NB4 (cell line): Measurements from ENCODE around the gene ADGRE3.
"Not testable (repeated sequence)": the region's sequence is repeated elsewhere in the genome, so short reads cannot be mapped to it uniquely, and the experiment has no call there.

Experiments
- DNase-seq: peaks from one replicate; pipeline ENCODE4 v3.0.0; 2010; ENCODE audit warnings: low read depth
- H3K4me3 ChIP-seq: one replicate; pipeline ENCODE4 v1.5.1; 2011; ENCODE audit warnings: mild to moderate bottlenecking, low read depth, low read length, moderate library complexity
- MYC ChIP-seq: IDR thresholded peaks from 2 replicates; pipeline ENCODE4 v1.6.1; 2011; ENCODE audit warnings: low read depth, low read length
- POLR2A ChIP-seq: IDR thresholded peaks from 2 replicates; pipeline ENCODE4 v1.6.1; 2011; ENCODE audit warnings: mild to moderate bottlenecking; ENCODE audit not compliant: insufficient read length; ENCODE audit errors: extremely low read depth
- TF ChIP-seq, protein P1 (sequence below): IDR thresholded peaks from 2 replicates; pipeline ENCODE4 v1.6.1; 2011; ENCODE audit warnings: low read depth, low read length
- TF ChIP-seq, protein P2 (sequence below): IDR thresholded peaks from one replicate; pipeline ENCODE4 v1.5.1; 2012; ENCODE audit warnings: low read depth, low read length

Gene ADGRE3

DNA sequence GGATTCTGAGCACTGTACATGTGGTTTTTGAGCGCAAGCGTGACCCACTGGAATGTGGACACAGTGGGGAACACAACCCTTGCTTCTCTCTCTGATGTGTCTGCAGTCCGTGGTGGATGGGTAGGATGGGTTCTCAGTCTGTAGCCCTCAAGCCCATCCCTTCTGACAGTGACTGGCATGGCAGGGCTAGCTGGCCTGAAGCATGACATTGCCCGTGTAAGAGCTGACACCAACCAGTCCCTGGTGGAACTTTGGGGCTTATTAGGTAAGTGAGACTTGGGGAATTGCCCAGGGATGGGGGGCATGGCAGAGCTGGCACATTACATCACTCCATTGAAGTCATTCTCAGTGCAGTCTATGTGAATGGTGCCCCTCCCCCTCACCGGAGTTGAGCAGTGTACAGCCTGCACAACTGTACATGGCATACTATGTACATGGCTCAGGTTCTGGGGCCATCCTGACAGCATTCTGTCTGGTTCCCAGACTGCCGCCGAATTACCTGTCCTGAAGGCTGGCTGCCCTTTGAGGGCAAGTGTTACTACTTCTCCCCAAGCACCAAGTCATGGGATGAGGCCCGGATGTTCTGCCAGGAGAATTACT lies 75.0 kb downstream of the ADGRE3 start:
- DNase-seq: no peak
- no peak overlapping the region for H3K4me3 ChIP-seq
- TF ChIP-seq MYC: no peak
- TF ChIP-seq POLR2A: no peak
- TF ChIP-seq, protein P1, sequence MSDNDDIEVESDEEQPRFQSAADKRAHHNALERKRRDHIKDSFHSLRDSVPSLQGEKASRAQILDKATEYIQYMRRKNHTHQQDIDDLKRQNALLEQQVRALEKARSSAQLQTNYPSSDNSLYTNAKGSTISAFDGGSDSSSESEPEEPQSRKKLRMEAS: no peak
- TF ChIP-seq, protein P2, sequence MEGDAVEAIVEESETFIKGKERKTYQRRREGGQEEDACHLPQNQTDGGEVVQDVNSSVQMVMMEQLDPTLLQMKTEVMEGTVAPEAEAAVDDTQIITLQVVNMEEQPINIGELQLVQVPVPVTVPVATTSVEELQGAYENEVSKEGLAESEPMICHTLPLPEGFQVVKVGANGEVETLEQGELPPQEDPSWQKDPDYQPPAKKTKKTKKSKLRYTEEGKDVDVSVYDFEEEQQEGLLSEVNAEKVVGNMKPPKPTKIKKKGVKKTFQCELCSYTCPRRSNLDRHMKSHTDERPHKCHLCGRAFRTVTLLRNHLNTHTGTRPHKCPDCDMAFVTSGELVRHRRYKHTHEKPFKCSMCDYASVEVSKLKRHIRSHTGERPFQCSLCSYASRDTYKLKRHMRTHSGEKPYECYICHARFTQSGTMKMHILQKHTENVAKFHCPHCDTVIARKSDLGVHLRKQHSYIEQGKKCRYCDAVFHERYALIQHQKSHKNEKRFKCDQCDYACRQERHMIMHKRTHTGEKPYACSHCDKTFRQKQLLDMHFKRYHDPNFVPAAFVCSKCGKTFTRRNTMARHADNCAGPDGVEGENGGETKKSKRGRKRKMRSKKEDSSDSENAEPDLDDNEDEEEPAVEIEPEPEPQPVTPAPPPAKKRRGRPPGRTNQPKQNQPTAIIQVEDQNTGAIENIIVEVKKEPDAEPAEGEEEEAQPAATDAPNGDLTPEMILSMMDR: no peak

DNA sequence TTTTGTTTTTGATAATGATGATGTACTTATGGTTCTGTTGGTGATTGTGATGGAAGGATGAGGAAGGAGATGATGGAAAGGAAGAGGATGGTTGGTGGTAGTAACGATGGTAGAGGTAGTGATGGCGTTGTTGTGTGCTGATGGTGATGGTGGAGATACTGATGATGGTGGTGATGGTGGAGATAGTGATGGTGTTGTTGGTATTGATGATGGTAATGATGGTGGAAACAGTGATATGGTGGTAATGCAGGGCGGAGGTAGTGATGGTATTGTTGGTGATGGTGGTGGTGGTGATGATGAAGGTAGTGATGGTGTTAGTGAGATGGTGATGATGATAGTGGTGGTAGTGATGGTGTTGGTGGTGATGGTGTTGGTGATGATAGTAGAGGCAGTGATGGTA lies 79.1 kb downstream of the ADGRE3 start:
- TF ChIP-seq, protein P1: no peak
- TF ChIP-seq POLR2A (no peak), MYC (no peak)
- TF ChIP-seq, protein P2: no peak

DNA sequence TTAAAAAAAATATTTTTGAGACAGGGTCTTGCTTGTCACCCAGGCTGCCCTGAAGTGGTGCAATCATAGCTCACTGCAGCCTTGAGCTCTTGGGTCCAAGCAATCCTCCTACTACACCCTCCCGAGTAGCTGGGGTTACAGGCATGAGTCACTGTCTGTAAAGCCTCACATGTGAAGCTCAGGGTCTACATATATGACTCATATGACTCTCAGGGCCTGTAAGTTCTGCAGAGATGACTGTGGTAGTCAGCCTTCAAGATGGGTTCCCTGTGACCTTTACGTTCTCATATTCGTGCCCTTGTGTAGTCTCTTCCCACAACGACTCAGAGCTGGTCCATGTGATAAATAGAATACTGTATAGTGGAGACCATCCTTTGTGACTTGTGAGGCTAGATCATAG lies 85.2 kb downstream of the ADGRE3 start:
- DNase-seq: peak; percentile 40
- not testable (repeated sequence) for H3K4me3 ChIP-seq

More for the DNA sequence above, 79.1 kb downstream of the ADGRE3 start:
- DNase-seq: no peak
- H3K4me3 ChIP-seq: no peak overlapping the region

DNA sequence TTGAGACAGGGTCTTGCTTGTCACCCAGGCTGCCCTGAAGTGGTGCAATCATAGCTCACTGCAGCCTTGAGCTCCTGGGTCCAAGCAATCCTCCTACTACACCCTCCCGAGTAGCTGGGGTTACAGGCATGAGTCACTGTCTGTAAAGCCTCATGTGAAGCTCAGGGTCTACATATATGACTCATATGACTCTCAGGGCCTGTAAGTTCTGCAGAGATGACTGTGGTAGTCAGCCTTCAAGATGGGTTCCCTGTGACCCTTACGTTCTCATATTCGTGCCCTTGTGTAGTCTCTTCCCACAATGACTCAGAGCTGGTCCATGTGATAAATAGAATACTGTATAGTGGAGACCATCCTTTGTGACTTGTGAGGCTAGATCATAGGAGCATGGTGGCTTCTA lies 89.5 kb downstream of the ADGRE3 start:
- DNase-seq: peak; percentile 79
- H3K4me3 ChIP-seq: not testable (repeated sequence)

DNA sequence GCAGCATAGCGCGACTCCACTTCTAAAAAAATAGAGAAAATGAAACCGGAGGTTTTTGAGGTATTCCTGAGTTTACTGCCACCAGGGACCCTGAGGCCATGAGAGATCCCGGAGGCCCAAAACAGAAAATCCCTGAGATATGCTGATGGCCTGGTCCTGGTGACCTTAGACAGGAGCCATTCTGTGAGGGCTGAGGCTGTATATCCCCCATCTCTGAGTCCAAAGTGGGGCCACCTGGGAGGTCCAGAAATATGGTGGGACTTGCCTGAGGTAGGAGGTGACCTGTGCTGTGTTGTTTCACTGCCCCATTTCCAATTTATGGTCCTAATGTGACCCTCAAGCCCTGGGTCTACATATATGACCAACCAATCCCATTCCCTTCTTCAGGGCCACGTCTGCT lies 90.3 kb downstream of the ADGRE3 start:
- DNase-seq, H3K4me3 ChIP-seq: not testable (repeated sequence)

DNA sequence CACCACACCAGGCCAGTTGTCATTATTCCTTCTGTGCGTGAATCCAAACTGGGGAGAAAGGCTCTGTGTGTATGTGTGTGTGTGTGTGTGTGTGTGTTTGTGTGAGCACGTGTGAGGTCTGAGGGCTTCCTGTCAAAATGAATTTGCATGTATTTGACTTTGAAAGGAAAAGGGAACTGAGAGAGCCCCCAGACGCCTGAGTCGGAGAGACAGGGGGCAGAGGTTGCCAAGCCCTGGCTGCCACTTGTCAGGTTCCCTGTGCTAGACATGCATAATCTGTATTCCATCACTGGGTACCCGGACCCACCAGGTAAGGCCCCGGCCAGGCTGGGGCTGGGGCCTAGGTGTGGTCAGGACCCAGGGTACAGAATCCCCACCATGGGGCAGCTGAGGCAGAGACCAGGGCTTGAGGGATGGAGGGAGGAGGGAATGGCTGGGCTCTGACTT lies 91.7 kb downstream of the ADGRE3 start, which contains the start of gene CLEC17A:
TSS of gene CLEC17A (plus strand) at position 191 of the 447 bp plus-strand sequence. CDS start at position 268, 77 bp downstream.
- no peak within 1 kb of the TSS for H3K4me3 ChIP-seq
- TF ChIP-seq POLR2A: no peak
- TF ChIP-seq, protein P1: no peak
- no peak for TF ChIP-seq MYC
- TF ChIP-seq, protein P2: no peak
- DNase-seq: peak; percentile 29

DNA sequence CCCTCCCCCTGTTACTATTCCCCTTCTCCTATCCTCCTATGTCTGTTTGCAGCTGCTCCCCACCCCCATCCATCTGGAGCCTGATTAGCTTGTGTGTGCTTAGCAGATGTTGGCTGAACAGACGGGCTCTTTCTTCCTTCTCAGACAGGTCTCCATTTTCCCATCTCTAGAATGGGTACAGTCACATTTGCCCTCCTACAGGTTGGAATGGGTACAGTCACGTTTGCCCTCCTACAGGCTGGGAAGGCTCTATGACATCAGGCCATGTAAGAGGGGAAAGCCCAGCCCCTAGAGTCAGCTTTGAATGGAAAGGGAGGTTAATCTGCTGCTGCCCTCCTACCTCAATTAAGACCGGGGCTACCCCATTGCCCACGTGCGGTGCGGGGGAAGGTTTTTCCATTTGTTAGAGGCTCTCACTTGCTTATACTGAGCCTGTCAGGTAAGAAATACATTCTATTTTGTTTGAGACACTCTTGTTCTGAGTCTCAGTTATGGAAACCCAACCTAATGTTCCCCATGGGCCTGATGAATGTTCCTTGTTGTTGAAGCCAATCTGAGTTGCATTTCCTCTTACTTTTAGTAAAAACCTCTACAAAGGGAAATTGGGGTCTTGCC lies 93.9 kb downstream of the ADGRE3 start:
- peak; percentile 14 for DNase-seq
- no peak overlapping the region for H3K4me3 ChIP-seq
- TF ChIP-seq, protein P1: no peak
- no peak for TF ChIP-seq MYC
- no peak for TF ChIP-seq POLR2A
- TF ChIP-seq, protein P2: no peak
